Suprapubic skin (tissue), 4 donors: ENCODE results near the gene SCOC.

Experiments used
- CTCF ChIP-seq, 2 donors: fragments of 200-600 bp in 1 of 2; fragments of 450-650 bp in 1 of 2; sonication (generic) in 1 of 2; IDR thresholded peaks; one replicate each; pipeline ENCODE4 v1.5.1; 2016 to 2019; ENCODE audit warnings: antibody characterized with exemption in 2 of 2, mild to moderate bottlenecking in 1 of 2, moderate library complexity in 1 of 2
- POLR2A ChIP-seq, 2 donors: fragments of 450-650 bp; IDR thresholded peaks; one replicate each; pipeline ENCODE4 v1.6.1; 2017; ENCODE audit warnings: antibody characterized with exemption in 2 of 2, mild to moderate bottlenecking in 2 of 2, moderate library complexity in 2 of 2
- POLR2AphosphoS5 ChIP-seq, 3 donors: sonication (generic); formaldehyde crosslinking; IDR thresholded peaks; one replicate each; pipeline ENCODE4 v1.6.1; 2017; ENCODE audit warnings: antibody characterized with exemption in 3 of 3

- TF ChIP-seq CTCF (IDR thresholded peaks at IDR 0.05) = peak; percentile 78 to 81
- no peak for TF ChIP-seq POLR2AphosphoS5 (IDR thresholded peaks at IDR 0.05)
- TF ChIP-seq POLR2A (IDR thresholded peaks at IDR 0.05) = no peak
These were observed 13.7 kb upstream of the SCOC start for GRCh38 chr4:140359562-140360427.
